GM12891 (cell line): ENCODE data around the gene IL24.

Experiments used
- POLR2A ChIP-seq: IDR thresholded peaks from 2 replicates; pipeline ENCODE4 v1.6.1; 2011; ENCODE audit warnings: low read depth, low read length, control low read depth
- POLR2AphosphoS5 ChIP-seq: IDR thresholded peaks from 2 replicates; pipeline ENCODE4 v1.6.1; 2011; ENCODE audit warnings: low read depth, low read length, control low read depth

- no peak for TF ChIP-seq POLR2A
- no peak for TF ChIP-seq POLR2AphosphoS5
These were observed 10.2 kb downstream of the IL24 start for GRCh38 chr1:206907304-206907991.
